Stimulated activated CD4-positive, alpha-beta T cell treated with anti-CD3 and anti-CD28 coated beads, Interleukin-4, amount 100 ng/mL, for 4 hours (primary cell): ENCODE results near the gene KCNA10.
"Not testable (repeated sequence)": the region's sequence is repeated elsewhere in the genome, so short reads cannot be mapped to it uniquely, and the experiment has no call there.

ENCODE experiments used
- DNase-seq, 2 experiments: peaks; one replicate each; pipeline ENCODE4 v3.0.0-alpha.2; 2020

KCNA10 gene

DNA sequence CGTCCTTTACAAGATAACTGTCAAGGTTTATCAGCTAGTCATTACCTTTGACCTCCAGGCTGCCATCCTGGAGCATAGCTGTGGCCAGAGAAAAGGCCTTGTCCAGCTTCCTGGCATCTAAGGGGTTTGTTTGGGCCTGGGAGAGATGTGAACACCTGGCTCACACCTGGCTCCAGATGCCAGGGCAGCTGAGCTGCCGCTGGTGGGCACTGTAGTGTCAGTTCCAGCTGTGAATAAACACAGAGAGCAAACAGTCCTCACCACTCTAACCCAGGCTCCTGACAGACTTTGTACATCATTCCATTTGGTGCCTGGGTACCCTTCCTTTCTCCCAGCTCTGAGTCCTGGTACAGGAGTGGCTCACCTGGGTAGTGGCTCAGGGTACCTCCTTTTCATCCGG, 14.3 kb upstream of the KCNA10 start:
- DNase-seq = no peak

DNA sequence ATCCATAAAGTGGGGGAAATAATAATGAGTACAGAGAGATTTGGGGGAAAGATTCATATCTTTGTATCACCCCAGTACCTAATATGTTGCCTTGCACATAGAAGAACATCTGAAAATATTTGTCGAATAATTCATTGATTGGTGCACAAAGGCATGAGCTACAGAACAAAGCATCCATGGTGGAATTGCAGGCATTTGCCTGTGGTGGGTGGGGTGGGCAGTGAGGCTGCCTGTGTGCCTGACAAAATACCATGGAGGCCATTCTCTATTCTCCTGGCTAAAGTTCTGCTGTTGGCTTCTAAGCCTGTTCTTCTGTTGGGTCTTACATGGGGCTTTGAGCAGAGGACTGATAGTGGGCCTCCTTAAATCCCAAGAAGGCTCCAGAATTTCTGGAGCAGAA, 10.0 kb upstream of the KCNA10 start:
- DNase-seq = no peak

DNA sequence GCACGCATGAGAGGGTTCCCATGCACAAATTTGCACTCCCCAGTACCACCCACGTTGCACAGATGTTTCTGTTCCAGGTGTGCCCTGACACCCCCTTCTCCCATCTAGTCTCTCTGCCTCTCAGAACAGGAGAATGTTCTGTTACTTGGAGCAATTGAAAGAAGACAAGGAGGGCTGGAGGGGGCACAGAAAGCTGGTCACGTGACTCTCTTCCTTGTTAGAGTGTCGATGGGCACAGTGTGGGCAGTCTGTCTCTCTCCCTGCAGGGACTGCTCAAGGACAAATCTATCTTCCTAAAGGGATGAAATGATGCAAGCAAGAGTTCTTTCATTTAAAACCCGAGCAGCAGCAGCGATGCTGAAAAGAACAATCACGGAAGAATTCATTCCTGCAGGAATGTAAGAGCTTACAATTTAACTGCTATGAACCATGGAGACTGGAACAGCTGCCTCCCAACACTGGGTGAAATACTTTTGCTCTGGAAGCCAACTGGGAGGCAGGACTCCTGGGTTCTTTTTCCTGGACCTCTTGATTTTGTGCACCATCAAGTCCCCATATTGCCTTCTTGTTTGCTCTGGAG, 7.3 kb upstream of the KCNA10 start:
- no peak for DNase-seq

DNA sequence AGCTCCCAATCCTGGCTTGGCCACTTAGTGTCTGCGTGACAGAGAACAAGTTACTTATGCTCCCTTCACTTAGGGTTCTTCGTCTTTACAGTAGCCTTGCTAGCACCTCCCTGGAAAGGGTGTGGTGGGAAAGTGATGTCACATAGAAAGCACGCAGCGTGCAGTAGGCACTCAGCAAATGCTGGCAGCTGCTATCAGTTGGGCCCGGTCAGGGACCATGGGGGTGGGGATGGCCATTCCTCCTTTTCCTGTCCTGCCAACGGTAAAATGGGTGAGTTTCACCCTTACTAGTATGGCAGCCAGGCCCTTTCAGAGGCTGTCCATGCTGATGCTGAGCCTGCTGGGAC, 6.2 kb upstream of the KCNA10 start:
- no peak for DNase-seq

DNA sequence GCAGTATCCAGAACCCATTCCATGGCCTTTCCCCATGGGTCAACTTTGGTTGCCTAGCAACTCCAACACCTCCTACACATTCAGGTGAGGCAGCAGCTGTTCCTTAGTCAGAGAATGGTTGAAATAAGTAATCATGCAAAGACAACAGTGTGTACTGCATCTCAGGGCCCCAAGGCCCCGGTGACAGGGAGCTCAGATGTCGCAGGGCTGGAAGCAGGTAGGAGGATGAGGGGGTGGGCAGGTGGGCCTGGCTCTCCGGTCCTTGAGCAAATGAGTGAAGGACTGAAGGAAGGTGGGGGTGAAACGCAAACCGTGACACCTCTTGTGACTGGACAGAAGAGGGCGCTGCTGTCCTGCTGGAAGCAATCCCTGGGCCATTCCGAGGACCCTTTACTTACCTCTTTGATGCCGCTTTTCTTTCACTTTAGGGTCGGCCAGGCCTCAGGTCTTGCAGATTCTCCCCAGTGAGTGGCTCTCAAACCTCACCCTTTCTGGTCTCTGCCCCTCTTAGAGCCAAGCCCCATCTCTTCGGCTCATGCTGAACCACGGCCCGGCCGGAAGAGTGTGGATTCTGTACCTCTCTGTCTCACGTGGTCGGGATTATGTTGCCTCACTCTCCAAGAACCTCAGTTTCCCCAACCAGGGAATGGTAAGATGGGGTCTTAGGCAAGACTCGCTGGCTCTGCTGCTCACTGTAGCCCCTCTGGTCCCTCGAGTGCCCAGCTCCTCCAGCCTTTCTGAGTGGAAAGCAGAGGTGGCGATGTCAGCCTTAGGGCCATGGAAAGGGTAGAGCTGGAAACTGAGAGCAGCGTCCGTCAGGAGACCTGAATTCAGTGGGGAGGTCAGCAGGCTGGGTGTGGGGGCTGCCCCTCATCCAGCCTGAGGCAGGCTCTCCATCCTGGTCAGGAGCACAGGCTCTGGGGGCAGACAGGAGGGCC, 5.6 kb upstream of the KCNA10 start:
- peak; percentile 14 to 36 for DNase-seq

DNA sequence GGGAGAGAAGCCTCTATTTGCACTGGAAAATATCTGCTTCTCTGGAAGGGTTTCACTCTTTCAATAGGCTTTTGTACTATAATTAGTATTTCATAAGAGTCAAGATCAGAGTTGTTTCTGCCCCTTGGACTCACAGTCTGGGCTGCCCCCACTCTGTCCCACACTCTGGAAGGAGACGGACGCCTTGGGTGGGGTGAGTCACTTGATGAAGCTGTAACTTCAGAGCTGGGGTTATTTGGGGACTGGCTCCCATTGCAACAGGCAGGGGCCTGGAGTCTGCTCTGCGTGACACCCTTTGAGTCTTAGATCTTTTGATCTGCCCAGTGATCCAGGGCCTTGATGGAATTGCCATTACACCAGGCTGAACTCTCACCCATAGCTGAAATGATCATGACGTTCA, 4.0 kb upstream of the KCNA10 start:
- DNase-seq = no peak

DNA sequence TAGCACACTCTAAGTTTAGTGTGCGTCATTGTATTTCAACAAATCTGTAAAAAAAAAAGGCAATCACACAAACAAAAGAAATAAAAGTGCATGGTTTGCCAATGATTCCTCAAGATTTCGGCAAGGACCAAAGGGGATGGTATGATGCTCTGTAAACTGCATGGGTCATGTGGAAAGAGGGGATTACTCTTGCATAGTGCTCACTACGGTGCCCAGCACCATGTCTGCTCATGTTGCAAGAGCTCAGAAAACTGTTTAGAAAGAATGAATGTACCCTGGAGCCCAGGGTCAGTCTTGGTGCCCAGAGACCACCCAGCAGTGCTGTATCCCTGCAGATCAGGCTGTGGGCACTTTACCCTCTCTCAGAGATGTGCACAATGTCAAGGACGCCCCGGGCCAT, 3.6 kb upstream of the KCNA10 start:
- DNase-seq = no peak

DNA sequence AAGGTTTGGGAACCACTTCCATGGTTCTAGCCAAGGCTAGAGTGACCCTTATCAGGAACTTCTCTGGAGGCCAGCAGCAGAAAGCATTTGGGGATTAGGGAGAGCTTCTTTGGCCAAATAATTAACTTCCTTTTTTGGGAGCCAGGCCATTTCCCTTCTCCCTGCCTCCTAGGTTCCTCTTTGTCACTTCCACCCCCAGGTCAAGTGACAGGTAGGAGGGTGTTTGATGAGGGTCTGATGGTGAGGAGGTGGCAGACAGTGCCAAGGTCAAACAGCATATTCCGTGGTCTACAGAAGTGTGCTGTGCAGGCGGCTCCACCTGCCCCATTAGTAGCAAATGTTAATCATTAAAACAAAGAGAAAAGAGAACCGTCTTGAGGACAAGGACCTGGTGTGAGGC, 1.9 kb upstream of the KCNA10 start:
- no peak for DNase-seq

DNA sequence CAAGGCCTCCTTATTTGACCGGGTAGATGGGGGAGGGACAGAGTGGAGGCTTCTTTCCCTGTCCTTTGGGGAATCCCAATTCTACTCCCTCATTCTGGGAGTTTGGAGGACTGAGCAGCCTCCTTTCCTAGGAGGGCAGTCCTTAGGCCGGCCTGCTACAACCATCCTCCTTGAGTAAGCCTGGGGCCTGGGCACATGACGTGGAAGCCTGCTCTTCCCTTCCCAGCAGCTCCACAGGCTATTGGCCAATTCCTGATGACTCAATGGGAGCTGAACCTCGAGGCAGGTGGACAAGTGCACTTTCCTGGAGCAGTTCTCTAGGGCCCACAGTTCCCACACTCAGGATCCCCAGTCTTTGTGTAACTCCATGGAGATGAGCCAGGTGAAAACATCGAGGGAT, 3.1 kb downstream of the KCNA10 start:
- DNase-seq = no peak

DNA sequence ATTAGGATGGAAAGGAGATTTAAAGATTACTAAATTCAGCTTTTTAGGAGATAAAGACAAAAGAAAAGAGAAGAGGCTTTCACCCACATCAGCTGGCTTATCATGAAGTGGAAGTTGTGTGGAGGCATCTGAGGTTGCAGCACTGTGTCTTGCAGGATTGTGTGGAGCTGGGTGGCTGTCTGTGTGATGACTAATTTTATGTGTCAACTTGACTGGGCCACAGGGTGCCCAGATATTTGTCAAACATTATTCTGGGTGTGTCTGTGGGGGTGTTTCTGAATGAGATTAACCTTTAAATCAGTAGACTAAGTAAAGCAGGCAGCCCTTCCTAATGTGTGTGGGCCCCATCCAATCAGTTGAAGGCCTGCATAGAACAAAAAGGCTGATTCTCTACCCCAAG, 3.9 kb downstream of the KCNA10 start:
- DNase-seq = no peak

DNA sequence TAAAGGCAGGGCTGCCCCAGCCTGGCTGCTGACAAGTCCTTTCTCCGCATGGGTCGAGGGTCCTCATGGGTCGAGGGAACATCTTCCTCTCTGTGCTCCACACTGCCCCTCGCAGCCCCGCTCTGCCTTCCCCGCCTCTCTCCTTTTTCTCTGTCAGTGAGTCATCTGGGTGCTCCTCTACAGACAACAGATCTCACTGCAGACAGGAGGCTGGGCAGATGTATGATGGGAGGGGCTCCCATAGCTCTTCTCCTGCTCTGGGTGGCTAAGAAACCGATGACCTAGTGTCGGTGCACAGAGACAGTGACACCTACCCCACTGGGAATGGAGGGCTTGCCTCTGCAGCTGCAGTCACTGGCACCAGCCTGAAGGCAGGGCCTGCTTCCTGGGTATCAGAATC, 5.5 kb downstream of the KCNA10 start:
- no peak for DNase-seq

DNA sequence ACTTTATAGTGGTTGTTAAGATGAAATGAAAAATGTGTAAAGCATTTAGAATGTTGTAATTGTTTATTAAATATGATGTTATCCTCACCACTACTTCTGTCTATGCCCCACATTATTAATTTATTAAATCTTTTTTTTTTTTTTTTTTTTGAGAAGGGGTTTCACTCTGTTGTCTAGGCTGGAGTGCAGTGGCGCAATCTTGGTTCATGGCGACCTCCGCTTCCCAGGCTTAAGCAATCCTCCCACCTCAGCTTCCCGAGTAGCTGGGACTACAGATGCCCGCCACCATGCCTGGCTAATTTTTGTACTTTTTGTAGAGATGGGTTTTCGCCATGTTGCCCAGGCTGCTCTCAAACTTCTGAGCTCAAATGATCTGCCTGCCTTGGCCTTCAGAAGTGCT, 7.5 kb downstream of the KCNA10 start:
- DNase-seq = no peak

DNA sequence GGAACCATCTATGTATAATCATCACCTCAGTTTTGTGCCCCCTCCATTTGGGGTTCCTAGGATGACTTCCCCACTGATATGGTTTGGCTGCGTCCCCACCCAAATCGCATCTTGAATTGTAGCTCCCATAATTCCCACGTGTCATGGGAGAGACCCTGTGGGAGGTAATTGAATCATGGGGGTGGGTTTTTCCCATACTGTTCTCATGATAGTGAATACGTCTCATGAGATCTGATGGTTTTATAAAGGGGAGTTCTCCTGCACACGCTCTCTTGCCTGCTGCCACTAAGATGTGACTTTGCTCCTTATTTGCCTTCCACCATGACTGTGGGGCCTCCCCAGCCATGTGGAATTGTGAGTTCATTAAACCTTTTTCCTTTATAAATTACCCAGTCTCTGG, 8.1 kb downstream of the KCNA10 start:
- not testable (repeated sequence) for DNase-seq

DNA sequence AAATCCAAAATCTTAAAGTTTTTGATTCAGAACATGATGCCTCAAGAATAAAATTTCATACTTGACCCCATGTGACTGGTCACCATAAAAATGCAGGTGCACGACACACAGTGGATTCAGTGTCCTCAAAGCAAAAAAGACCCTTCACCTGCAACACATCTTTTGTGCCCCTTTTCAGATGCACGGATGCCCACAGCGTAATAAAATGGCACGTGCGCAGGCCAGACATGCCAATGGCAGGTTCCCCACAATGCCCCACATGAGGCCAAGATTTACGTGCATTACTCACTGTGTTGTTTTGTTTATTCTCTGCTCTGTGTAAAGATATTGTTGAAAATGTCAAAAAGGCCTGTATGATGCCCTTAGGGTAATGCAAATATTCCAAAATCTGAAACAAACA, 9.3 kb downstream of the KCNA10 start:
- no peak for DNase-seq

DNA sequence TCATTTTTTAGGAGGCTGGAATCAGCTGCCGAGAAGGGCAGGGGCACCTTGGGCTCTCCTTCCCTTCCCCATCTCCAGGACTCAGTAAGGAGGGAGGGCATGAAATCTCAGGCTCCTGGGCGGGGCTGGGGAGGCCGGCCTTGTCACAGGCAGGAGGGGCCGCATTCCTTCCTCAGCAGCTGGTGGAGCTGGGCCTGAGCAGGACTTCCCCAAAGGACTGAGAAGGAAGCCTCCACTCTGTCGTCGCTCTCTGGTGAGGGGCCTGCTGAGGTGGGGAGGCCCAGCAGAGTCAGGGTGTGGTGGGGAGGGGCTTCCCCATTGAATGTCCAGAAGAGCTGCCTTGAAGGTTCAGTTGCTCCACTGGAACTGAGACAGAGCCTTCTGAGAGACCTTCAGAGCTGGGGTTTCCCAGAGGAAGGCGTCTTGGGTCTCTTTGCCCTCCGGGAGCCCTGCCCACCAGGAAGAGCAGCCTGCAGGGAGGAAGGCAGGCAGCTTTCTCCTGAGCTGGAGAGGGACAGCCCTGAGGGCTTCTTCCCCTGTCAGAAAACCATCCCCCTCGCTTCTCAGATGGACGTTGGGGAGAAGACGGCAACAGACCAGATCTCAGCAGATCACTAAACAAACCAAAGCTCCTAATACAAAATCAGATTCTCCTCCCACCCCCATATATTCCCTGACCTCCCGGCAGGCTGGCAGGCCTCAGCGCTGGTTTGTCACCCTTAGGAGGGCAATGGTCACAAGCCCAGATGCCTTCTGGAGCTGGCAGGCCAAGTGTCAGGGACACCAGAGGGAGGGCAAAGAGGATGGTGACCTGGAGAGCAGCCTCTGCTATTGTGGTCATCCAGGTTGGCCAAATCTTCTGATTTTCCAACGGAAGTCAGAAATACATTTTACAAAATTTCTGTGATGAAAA, 10.7 kb downstream of the KCNA10 start:
- no peak for DNase-seq

DNA sequence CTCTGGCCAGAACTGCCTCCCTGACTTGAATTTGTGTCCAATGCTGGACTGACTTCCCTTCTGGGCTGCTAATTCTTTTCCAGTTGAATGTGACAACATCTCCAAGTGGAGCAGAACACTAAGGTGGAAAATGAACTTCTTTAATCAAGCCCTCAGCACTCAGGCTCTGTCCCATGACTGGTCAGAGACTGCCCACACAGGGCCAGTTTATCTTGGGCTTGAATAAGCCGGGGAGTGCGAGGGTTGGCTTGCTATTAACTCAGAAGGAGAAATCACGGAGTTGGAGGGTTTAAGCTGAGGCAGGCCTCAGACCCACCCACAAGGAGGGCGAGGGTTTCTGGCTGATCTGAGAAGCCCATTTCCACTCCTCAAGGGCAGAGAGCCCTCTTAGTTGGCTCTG, 12.4 kb downstream of the KCNA10 start:
- DNase-seq = no peak

DNA sequence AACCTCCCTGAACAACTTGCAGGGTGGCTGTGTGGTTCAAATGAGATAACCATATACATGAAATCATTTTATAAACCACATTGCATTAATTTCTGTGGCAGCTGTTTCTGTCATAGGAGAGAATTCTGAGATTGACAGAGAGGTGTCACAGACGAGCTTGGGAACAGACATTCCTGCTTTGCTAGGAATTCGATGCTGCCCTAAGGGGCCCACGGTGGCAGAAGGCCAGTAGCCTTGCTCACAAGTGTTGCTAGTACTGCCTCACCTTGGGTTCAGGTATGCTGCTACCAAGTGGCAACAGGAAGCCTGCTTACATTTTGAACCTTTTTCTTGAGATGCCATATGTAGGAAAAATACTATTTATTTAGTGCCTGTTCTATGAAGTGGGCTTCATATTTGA, 13.4 kb downstream of the KCNA10 start:
- DNase-seq = no peak

DNA sequence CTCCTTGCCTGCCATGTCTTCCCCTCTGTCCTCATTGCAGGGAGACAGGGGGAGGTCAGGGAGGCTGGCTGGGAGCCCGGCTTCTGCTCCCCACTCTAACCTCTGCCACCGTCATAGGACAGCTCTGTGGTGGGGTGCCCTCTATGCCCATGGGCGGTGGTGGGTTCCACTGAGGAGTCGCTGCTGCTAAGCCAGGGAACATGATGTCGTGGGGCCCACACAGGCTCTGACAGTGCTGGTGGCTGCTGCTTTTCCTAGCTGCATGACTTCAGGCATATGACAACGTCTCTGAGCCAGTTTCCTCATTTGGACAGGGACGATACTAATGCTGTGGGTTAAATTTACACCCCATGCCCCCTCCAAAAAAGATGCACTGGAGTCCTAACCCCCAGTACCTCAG, 14.7 kb downstream of the KCNA10 start:
- DNase-seq = no peak

DNA sequence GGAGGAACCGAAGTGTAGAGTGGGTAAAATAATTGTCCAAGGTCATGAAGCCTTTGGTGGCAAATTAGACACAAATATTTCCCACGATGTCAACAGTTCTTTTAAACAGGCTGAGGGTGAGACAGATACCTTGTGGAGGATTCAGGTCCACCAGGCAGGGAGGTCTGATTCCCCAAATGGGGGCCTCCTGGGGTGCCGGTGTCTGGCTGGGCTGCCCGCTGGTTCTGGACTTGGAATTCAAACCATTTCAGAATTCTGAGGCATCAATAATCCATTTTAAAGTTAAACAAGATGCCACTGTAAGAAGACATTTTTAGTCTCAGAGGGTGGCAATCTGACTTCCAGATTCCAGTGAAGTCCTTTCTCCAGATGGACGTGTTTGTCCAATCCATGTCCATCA, 15.5 kb downstream of the KCNA10 start:
- no peak for DNase-seq

DNA sequence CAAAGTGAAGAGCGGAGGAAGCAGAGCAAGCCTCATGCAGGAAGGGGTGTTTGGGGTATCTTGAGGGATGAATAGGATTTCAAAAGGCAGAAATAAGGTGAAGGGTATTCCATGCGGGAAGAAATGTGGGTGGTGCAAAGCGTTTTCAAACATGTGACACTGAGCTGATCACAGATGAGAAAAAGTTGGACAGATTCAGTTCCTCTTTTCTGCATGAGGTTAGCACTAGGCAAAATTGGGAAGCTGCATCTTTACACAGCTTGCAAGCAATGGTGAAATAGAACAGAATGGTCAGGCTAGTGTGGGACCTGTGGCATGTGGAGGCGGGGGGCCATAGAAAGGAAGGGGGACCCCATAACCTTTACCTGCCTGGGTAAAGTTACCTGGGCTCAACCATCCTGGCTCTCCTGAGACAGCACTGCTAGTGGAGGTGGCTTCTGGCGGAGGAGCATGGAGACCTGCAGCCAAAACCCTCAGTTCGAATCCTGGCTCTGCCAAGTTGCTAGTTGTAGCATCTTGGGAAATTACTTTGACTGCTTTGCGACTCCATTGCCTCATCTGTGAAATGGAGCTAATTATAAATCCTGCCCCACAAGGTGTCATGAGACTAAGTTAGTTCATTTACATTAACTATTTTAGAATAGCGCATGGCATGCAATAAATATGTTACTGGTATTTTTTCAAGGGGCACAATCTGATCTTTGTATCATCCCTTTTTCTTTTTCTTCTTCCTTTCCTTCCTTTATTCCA, 16.4 kb downstream of the KCNA10 start:
- DNase-seq = no peak

DNA sequence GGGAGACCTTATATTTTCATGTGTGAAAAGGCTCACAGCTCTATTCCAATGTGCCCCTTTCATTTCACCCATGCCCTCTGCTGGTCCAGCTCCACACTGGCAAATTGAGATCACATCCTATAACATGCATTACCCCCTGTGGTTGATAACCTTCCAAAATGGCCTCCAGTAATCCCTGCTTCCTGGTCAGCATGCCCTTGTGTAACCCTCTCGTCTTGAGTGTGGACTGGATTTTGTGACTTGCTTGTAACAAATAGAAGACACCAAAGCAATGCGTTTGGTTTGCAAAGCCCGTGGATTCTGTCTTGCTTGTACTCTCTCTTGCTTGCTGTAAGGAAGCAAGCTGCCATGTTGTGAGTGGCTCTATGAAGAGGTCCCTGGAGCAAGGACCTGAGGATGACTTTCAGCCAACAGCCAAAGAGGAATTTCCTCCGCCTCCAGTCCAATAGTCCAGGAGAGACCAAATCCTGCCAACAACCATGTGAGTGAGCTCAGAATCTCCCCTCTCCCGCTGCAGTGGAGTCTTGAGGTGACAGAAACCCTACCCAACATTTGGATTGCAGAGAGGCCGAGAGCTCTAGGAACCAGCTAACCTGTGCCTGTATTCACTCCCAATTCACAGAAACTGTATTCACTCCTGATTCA, 17.4 kb downstream of the KCNA10 start:
- DNase-seq = no peak

DNA sequence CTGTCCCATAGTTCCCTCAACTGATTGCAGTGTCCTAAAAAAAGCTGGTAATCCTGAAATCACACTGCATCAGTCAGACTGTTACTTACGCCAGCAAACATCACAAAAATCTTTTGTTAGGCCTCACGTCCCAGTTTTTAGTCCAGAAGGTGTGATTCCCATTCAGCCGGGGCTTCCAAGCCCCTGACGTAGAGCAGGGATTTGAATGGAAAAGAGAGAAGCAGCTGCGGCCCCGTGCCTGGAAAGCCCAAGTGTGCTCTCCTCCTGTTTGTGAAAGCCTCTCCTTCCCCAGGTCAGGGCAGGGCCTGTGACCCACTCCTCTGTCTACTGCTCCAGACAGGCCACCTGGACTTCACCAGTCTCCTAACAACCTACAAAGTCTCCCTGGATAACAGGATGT, 20.7 kb downstream of the KCNA10 start:
- no peak for DNase-seq
